H1 (cell line): ENCODE measurements around the gene ZNF232. TPM values are rescaled to one million over a fixed set of nuclear protein-coding genes. Genes with fewer than 3 reads are reported as not detected.

ENCODE experiments used
- CHD7 ChIP-seq: fragments of 300-600 bp; sonication (generic); IDR thresholded peaks from 2 replicates; pipeline ENCODE4 v1.7.1; 2012; ENCODE audit warnings: low read length, moderate library complexity, mild to moderate bottlenecking, inconsistent platforms; ENCODE audit not compliant: insufficient replicate concordance
- CREB1 ChIP-seq: IDR thresholded peaks from 2 replicates; pipeline ENCODE4 v1.6.1; 2012; ENCODE audit warnings: inconsistent platforms
- JUND ChIP-seq: IDR thresholded peaks from 2 replicates; pipeline ENCODE4 v1.6.1; 2011; ENCODE audit warnings: mild to moderate bottlenecking, improper control_type of control experiment, low read length
- POLR2AphosphoS5 ChIP-seq: IDR thresholded peaks from 2 replicates; pipeline ENCODE4 v1.6.1; 2011; ENCODE audit warnings: low read depth, low read length
- RNF2 ChIP-seq: fragments of 200-900, 300-1000 bp; sonication (generic); IDR thresholded peaks from 2 replicates; pipeline ENCODE4 v1.7.1; 2016; ENCODE audit warnings: borderline replicate concordance, low read depth, mild to moderate bottlenecking, antibody characterized with exemption, low read length; ENCODE audit not compliant: poor library complexity, severe bottlenecking; ENCODE audit errors: missing control alignments
- polyA plus RNA-seq, 7 experiments: library from polyadenylated mRNA; depleted of rRNA in 3 of 7; stranded (reverse) in 5 of 7; unstranded in 2 of 7; fragments of >200 nt in 5 of 7; fragments of 200-250 nt in 2 of 7; gene quantifications; 1 replicate in 5 of 7; 2 replicates in 1 of 7; 4 replicates in 1 of 7; pipeline versions ENCODE4 v1.2.1 to v1.2.3, GENCODE V29; 2011 to 2013; ENCODE audit warnings: missing spikeins in 2 of 7, mixed read lengths in 2 of 7
- total RNA-seq: library from RNA; stranded (reverse); fragmentation: NEBNext Ultra II Directional; extraction: Animal tissue kit (Norgen Biotek cat#: 25700); gene quantifications from 2 replicates; pipeline ENCODE4 v1.2.1, GENCODE V29; 2021

The ZNF232 gene
- total and polyA plus RNA-seq, 2 of the 8 experiments (the other 6 are each of a cell fraction or from before 2014, with no cell fraction given), result 11.1 to 41.0 TPM

GRCh38 chr17:5118219-5118618 lies 6.5 kb upstream of the ZNF232 start (continued):
- no peak for TF ChIP-seq CHD7
- TF ChIP-seq POLR2AphosphoS5, result no peak
- no peak for TF ChIP-seq CREB1
- TF ChIP-seq RNF2, result no peak
- TF ChIP-seq JUND, result no peak
